Endodermal cell (in vitro differentiated cells): ENCODE results near the gene CLSTN1. TPM values are rescaled to one million over a fixed set of nuclear protein-coding genes. Genes with fewer than 3 reads are reported as not detected.

ENCODE experiments used
- DNase-seq: peaks from one replicate; pipeline ENCODE4 v3.0.0-alpha.2; 2017
- H3K27ac ChIP-seq: 2 replicates; pipeline ENCODE4 v1.5.1; 2013; ENCODE audit warnings: mild to moderate bottlenecking, low read depth, low read length, moderate library complexity
- H3K27me3 ChIP-seq: 2 replicates; pipeline ENCODE4 v1.6.1; 2013; ENCODE audit warnings: mild to moderate bottlenecking, low read length, moderate library complexity; ENCODE audit not compliant: insufficient read depth, control insufficient read depth, poor library complexity, severe bottlenecking
- H3K36me3 ChIP-seq: 2 replicates; pipeline ENCODE4 v1.7.0; 2013; ENCODE audit warnings: mild to moderate bottlenecking, low read length, moderate library complexity; ENCODE audit not compliant: control insufficient read depth, insufficient read depth
- H3K4me1 ChIP-seq: one replicate; pipeline ENCODE4 v1.7.0; 2013; ENCODE audit warnings: low read length; ENCODE audit not compliant: control insufficient read depth, insufficient read depth
- H3K4me3 ChIP-seq: 2 replicates; pipeline ENCODE4 v1.5.1; 2013; ENCODE audit warnings: mild to moderate bottlenecking, low read length, moderate library complexity
- H3K9ac ChIP-seq: 2 replicates; pipeline ENCODE4 v1.6.1; 2013; ENCODE audit warnings: mild to moderate bottlenecking, low read length, moderate library complexity; ENCODE audit not compliant: poor library complexity, severe bottlenecking; ENCODE audit errors: extremely low read depth
- H3K9me3 ChIP-seq: 2 replicates; pipeline ENCODE4 v1.6.1; 2013; ENCODE audit warnings: mild to moderate bottlenecking, low read length, moderate library complexity; ENCODE audit not compliant: control insufficient read depth
- H3K27ac Mint-ChIP-seq: 2 replicates; pipeline ENCODE4 v1.8.0; 2020; ENCODE audit warnings: mixed read lengths
- H3K27me3 Mint-ChIP-seq: 2 replicates; pipeline ENCODE4 v1.8.0; 2021; ENCODE audit warnings: mild to moderate bottlenecking, mixed read lengths; ENCODE audit not compliant: insufficient read depth
- H3K36me3 Mint-ChIP-seq: 2 replicates; pipeline ENCODE4 v1.8.0; 2020; ENCODE audit warnings: low read depth, mixed read lengths
- H3K4me1 Mint-ChIP-seq: 2 replicates; pipeline ENCODE4 v1.8.0; 2020; ENCODE audit warnings: mixed read lengths
- H3K4me3 Mint-ChIP-seq: 2 replicates; pipeline ENCODE4 v1.8.0; 2020; ENCODE audit warnings: mild to moderate bottlenecking, moderate library complexity, mixed read lengths
- H3K9me3 Mint-ChIP-seq: 2 replicates; pipeline ENCODE4 v1.8.0; 2020; ENCODE audit warnings: mild to moderate bottlenecking, mixed read lengths
- WGBS, 2 experiments: methylation state at CpG; one replicate each; pipeline versions ENCODE4 v1.1.5 to v1.1.7; 2013; ENCODE audit warnings: missing lambda C conversion rate in 2 of 2, mixed read lengths in 1 of 2; ENCODE audit not compliant: insufficient coverage in 1 of 2, insufficient read length in 1 of 2; 5-methylcytosine and 5-hydroxymethylcytosine counted together
- total RNA-seq, 2 donors: library from RNA; stranded (reverse); fragmentation: NEBNext Ultra II Directional in 1 of 2; extraction: Animal tissue kit (Norgen Biotek cat#: 25700) in 1 of 2; gene quantifications; 2 replicates in 1 of 2; 3 replicates in 1 of 2; pipeline ENCODE4 v1.2.1, GENCODE V29; 2021
- TF ChIP-seq, protein P1 (sequence below): fragments of 200-600 bp; sonication (generic); conservative IDR thresholded peaks from 2 replicates; pipeline ENCODE4 v1.5.0; 2021; ENCODE audit warnings: antibody characterized with exemption, mild to moderate bottlenecking

CLSTN1 gene
- total RNA-seq, 2 donors from 2014 or later, result 96.6 to 116 TPM

DNA sequence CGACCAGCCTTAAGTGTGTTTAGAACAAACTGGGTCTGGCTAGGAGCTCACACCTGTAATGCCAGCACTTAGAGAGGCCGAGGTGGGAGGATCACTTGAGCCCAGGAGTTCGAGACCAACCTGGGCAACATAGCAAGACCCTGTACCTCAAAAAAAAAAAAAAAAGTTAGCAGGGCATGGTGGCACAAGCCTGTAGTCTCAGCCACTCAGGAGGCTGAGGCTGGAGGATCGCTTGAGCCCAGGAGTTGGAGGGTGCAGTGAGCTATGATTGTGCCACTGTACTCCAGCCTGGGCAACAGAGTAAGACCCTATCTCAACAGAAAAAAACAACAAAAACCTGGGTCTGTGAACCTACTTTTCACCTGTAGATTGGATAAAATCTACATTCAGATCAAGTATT is 117.6 kb downstream of the CLSTN1 start:
- Histone ChIP-seq H3K9me3 (no peaks in the 10 kb centered on the region), H3K27me3 (no peaks in the 10 kb centered on the region), H3K27ac (no peak overlapping the region), H3K9ac (no peak overlapping the region), H3K4me1 (no peaks in the 10 kb centered on the region), H3K36me3 (no peaks in the 10 kb centered on the region), H3K4me3 (no peak overlapping the region)
- 94 to 96% methylated on average over 3 to 4 of the region's 4 CpGs for WGBS, 2 experiments
- DNase-seq, result no peak
- no peak overlapping the region for H3K4me3 Mint-ChIP-seq
- TF ChIP-seq, protein P1, sequence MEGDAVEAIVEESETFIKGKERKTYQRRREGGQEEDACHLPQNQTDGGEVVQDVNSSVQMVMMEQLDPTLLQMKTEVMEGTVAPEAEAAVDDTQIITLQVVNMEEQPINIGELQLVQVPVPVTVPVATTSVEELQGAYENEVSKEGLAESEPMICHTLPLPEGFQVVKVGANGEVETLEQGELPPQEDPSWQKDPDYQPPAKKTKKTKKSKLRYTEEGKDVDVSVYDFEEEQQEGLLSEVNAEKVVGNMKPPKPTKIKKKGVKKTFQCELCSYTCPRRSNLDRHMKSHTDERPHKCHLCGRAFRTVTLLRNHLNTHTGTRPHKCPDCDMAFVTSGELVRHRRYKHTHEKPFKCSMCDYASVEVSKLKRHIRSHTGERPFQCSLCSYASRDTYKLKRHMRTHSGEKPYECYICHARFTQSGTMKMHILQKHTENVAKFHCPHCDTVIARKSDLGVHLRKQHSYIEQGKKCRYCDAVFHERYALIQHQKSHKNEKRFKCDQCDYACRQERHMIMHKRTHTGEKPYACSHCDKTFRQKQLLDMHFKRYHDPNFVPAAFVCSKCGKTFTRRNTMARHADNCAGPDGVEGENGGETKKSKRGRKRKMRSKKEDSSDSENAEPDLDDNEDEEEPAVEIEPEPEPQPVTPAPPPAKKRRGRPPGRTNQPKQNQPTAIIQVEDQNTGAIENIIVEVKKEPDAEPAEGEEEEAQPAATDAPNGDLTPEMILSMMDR, result no peak
- H3K27me3 Mint-ChIP-seq, result no peaks in the 10 kb centered on the region
- peaks cover 14% of the 10 kb centered on the region for H3K36me3 Mint-ChIP-seq
- H3K27ac Mint-ChIP-seq, result no peak overlapping the region
- no peaks in the 10 kb centered on the region for H3K4me1 Mint-ChIP-seq
- peaks cover 7% of the 10 kb centered on the region for H3K9me3 Mint-ChIP-seq

DNA sequence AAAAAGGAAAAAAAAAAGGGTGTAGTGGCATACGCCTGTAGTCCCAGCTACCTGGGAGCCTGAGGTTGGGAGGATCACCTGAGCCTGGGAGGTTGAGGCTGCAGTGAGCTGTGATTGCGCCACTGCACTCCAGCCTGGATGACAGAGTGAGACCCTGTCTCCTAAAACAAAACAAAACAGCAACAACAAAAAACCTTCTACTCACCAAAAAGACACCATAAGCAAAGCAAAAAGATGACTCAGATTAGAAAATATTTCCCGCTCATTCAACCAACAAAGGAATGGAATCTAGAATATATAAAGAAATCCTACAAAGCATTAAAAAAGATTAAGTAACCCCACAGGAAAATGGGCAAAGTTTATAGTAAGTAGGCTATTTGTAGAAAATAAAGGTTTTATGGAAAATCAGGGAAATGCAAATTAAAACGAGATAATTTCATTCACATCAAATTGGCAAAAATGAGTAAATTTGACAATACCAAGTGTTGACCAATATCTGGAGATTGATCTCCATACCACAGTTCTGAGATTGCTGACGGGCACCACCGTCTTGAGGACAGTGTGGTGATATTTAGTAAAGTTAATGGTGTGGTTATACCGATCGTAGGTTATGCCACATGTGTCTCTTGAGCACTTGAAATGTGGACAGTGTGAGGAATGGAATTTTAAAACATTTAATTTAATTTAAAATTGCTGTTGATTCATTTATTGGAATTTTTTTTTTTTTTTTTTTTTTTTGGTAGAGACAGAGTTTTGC is 118.2 kb downstream of the CLSTN1 start:
- WGBS, 2 experiments, result 88 to 89% methylated on average over 4 to 7 of the region's 8 CpGs

DNA sequence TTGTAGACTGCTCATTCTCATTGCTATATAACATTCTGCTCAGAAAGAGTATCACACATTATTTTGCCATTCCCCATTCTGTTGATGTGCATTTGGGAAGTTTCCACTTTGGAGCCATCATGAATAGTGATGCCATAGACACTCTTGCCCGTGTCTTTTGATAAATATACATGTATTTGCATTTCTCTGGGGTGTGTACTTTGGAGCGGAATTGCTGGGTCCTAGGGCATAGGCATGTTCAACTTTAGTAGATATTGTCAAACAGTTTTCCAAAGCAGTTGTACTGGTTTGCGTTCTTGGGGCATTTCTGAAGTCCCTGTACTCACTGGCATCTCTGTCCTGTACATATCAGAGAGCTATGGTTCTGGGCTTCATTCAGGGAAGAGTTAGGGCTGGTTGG is 120.1 kb downstream of the CLSTN1 start:
- peaks cover 7% of the 10 kb centered on the region for H3K36me3 Mint-ChIP-seq
- no peak overlapping the region for H3K27ac ChIP-seq
- no peak for DNase-seq
- no peaks in the 10 kb centered on the region for H3K4me1 ChIP-seq
- H3K27ac Mint-ChIP-seq, result no peak overlapping the region
- H3K9ac ChIP-seq, result no peak overlapping the region
- H3K4me3 Mint-ChIP-seq, result no peak overlapping the region
- no peak overlapping the region for H3K4me3 ChIP-seq
- no peaks in the 10 kb centered on the region for H3K9me3 ChIP-seq
- H3K36me3 ChIP-seq, result no peaks in the 10 kb centered on the region
- no peaks in the 10 kb centered on the region for H3K27me3 ChIP-seq
- peaks cover 7% of the 10 kb centered on the region for H3K9me3 Mint-ChIP-seq
- whole genome bisulfite sequencing, 2 experiments, result 92 to 94% methylated on average over 2 to 3 of the region's 3 CpGs
- peaks cover 5% of the 10 kb centered on the region for H3K4me1 Mint-ChIP-seq
- TF ChIP-seq, protein P1, result no peak
- H3K27me3 Mint-ChIP-seq, result peaks cover 1% of the 10 kb centered on the region

More for the DNA sequence above, 118.2 kb downstream of the CLSTN1 start:
- Histone ChIP-seq H3K27ac (no peak overlapping the region), H3K4me1 (no peaks in the 10 kb centered on the region), H3K27me3 (no peaks in the 10 kb centered on the region), H3K36me3 (no peaks in the 10 kb centered on the region), H3K9ac (no peak overlapping the region), H3K4me3 (no peak overlapping the region), H3K9me3 (no peaks in the 10 kb centered on the region)
- Mint-ChIP-seq H3K27me3 (no peaks in the 10 kb centered on the region), H3K27ac (no peak overlapping the region), H3K4me1 (peaks cover 4% of the 10 kb centered on the region), H3K36me3 (peaks cover 10% of the 10 kb centered on the region), H3K4me3 (no peak overlapping the region), H3K9me3 (peaks cover 7% of the 10 kb centered on the region)
- TF ChIP-seq, protein P1, result no peak
- DNase-seq, result no peak
